Measurements from ENCODE around the gene B3GALT6. TPM values are rescaled to one million over a fixed set of nuclear protein-coding genes. Genes with fewer than 3 reads are reported as not detected.
"Not testable (repeated sequence)": the region's sequence is repeated elsewhere in the genome, so short reads cannot be mapped to it uniquely, and the experiment has no call there.

B3GALT6 gene
- 27.1 TPM for total RNA-seq

DNA sequence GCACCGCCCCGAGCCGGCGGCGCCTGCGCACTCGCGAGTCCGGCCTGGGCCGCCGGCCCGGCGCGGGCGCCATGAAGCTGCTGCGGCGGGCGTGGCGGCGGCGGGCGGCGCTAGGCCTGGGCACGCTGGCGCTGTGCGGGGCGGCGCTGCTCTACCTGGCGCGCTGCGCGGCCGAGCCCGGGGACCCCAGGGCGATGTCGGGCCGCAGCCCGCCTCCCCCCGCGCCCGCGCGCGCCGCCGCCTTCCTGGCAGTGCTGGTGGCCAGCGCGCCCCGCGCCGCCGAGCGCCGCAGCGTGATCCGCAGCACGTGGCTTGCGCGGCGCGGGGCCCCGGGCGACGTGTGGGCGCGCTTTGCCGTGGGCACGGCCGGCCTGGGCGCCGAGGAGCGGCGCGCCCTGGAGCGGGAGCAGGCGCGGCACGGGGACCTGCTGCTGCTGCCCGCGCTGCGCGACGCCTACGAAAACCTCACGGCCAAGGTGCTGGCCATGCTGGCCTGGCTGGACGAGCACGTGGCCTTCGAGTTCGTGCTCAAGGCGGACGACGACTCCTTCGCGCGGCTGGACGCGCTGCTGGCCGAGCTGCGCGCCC, at the start of gene B3GALT6:
TSS of gene B3GALT6 (plus strand) at position 30 of the 588 bp plus-strand sequence. CDS start at position 72, 42 bp downstream.
- no peak for DNase-seq

DNA sequence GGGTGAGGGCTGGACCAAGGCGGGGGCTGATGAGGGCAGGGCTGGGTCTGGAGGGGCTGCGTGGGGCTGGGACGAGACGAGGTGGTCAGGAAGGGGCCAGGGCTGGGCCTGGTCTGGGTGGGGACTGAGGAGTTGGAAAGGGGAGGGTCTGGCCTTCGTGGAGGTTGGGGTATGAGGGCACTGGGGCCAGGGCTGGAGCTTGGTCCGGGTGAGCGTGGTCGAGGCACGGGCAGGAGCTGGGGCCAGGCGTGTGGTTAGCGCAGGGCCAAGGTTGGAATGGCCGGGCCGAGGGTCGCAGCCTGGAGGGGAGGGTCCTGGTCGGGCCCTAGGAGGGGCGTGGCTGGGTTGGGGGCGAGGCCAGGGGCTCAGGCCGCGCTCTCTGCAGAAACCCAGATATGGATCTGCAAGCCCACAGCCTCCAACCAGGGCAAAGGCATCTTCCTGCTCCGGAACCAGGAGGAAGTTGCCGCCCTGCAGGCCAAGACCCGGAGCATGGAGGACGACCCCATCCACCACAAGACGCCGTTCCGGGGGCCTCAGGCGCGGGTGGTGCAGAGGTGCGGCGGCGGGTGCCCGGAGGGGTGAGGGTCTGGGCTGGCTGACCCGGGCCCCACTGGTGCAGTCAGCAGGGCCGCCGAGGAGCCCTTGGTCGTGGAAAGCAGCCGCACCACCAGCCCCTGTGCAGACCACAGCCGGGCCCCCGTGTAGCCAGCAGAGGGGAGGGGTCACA, 49.4 kb upstream of the B3GALT6 start:
- no peak for DNase-seq

DNA sequence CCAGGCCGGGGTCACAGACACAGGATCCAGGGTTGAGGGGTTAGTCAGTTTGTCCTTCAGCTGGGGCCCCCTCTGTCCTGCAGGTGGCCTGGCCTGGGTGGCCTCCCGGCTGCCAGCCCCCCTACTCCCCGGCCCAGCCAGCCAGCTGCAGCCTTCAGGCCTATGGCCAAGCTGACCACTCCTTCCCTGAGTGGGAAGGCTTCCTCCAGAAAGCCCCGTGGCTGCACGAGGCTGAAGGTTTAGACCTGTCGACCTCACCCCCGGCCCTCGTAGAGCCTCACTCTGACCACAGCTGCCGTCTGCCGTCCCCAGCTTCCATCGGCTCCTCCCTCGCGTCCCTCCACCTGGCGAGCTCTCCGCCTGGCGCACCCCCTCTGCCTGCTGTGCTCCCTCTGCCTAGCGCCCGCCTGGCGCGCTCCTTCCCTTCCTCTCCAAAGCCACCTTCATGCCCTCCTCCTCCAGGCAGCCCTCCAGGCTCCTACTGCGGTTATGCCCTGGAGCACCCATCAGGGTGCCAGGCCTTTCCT, 48.8 kb upstream of the B3GALT6 start:
- no peak for DNase-seq

- no peak for DNase-seq
Measured at GRCh38 chr1:1183833-1184775, 47.9 kb upstream of the B3GALT6 start.

GRCh38 chr1:1185101-1185765, 46.8 kb upstream of the B3GALT6 start:
- DNase-seq, result peak; percentile 14

- no peak for DNase-seq
Measured at GRCh38 chr1:1187938-1188337, 44.1 kb upstream of the B3GALT6 start.

DNA sequence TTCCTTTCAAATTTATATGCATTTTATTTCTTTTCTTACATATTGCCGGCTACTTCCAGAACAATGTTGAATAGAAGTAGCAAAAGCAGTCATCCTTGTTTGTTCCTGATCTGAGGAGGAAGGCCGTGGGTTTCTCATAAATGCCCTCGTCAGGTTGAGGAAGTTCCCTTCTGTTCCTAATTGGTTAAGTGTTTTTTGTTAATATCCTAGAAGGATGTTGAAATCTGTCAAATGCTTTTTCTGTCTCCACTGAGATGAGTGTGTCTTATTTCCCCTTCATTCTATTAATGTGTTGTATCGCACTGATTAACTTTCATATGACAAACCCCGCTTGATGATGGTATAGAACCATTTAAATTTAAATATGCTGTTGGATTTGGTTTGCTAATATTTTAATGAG, 42.9 kb upstream of the B3GALT6 start:
- DNase-seq, result no peak

GRCh38 chr1:1191734-1192133, 40.3 kb upstream of the B3GALT6 start:
- DNase-seq, result no peak

GRCh38 chr1:1194723-1195122, 37.3 kb upstream of the B3GALT6 start:
- DNase-seq, result no peak

DNA sequence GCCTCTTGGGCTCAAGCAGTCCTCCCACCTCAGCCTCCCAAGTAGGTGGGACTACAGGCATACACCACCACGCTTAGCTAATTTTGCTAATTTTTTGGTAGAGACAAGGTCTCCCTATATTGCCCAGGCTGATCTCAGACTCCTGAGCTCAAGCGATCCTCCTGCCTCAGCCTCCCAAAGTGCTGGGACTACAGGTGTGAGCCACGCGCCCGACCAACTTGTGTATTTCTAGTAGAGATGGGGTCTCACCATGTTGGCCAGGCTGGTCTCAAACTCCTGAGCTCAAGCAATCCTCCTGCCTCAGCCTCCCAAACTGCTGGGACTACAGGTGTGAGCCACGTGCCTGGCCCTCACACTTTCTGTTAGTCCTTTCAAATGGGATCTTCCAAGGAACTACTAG, 36.3 kb upstream of the B3GALT6 start:
- not testable (repeated sequence) for DNase-seq

DNA sequence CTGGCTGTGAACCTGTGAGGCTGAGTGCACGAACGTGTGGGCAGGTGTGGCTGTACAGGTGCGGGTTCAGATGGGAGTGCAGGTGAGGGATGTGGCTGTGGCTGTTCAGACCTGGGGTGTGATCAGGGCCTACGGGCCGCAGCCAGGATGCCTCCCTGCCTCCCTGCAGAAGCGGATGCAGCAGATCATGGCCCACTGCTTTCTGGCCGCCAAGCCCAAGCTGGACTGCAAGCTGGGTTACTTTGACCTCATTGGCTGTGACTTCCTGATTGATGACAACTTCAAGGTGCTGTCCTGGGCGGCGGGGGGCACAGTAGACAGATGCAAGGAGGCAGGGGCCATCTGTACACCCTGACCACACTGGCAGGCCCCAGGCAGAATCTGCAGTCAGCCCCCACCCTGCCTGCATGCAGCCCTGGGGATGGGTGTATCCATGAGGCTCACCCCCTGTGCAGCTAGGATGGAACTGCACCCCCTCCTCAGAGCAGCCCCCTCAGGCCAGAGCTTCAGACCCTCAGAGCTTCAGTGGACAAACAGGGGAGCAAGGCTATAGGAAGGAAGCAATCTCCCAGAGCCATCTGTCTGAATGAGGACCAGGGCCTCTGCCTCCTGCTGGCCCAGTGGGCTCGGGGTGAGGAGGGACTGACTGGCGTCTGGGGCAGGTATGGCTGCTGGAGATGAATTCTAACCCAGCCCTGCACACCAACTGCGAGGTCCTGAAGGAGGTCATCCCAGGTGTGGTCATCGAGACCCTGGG, 35.4 kb upstream of the B3GALT6 start:
- DNase-seq, result no peak

DNA sequence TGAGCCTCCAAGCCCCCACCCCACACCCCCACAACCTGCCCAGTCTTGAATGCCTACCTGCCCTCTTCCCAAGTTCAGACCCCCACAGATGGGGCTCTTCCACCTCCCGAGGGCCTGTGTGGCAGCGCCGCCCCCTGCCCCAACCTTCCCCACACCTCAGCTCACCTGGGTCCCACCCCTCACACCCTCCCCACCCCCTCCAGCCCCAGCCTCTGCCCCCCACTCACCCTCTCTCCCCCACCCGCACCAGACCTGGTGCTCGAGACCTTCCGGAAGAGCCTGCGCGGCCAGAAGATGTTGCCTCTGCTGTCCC, 34.9 kb upstream of the B3GALT6 start:
- DNase-seq, result no peak

GRCh38 chr1:1197551-1198422, 34.2 kb upstream of the B3GALT6 start:
- no peak for DNase-seq

GRCh38 chr1:1198423-1199140, 33.5 kb upstream of the B3GALT6 start:
- no peak for DNase-seq

GRCh38 chr1:1199141-1199960, 32.7 kb upstream of the B3GALT6 start:
- DNase-seq, result no peak

DNA sequence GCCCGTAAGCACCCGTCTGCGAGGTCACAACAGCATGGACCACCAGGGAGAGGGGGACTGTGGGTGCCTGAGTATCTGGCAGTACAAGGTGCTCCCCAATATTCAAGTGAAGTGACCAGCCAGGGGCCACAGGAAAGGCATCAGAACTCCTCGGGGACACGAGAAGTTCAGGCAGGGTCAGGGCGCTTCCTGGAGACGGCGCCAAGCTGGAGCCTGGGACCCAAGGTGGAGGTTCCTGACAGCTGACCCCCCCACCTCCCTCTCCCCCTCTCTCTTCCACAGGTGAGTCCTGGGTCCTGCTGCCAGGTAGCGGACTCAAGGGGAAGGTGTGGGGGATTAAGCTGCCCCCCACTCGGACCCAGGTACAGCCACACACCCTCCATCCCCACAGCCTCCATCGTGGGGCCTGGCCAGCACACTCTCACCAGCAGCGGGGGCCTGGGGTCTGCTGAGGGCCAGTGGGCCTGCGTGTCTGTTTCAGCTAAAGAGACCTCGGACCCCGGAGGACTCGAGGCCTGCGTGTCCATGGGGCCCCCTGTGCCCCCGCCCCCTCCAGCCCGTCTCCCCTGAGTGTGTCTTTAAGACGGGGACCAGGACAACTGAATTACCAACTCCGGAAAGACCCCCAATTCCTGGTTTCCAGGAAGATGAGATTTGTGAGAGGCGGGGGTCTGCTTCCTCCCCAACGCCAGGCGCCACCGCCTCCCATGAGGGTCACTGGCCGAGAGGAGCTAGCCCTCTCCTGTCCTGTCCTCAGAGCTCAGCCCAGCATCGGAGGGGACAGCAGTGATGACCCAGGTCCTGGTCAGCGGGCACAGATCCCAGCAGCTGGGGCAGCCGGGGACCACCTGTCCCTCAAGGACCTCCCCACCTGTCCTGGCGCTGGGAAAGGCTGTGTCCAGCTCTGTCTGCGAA, 31.8 kb upstream of the B3GALT6 start:
- DNase-seq, result no peak

- no peak for DNase-seq
Measured at GRCh38 chr1:1200876-1201810, 30.9 kb upstream of the B3GALT6 start.

Data from occipital lobe (tissue), 2 donors.